GM21381 (cell line): ENCODE measurements around the gene OLR1.

Experiments
- ATAC-seq: cut with Tn5 transposase; IDR thresholded peaks from one replicate; pipeline ENCODE4 v1.9.1; 2021; ENCODE audit warnings: mild to moderate bottlenecking, moderate library complexity; ENCODE audit not compliant: unreplicated experiment

OLR1 gene

GRCh38 chr12:10110256-10110844 lies 61.6 kb downstream of the OLR1 start:
- no peak for ATAC-seq
